HepG2 (cell line): Measurements from ENCODE around the gene NPDC1. TPM values are rescaled to one million over a fixed set of nuclear protein-coding genes. Genes with fewer than 3 reads are reported as not detected.

Experiments
- AGO1 ChIP-seq: fragments of 200-400 bp; formaldehyde crosslinking; IDR thresholded peaks from 2 replicates; pipeline ENCODE4 v1.6.1; 2017; ENCODE audit warnings: mild to moderate bottlenecking, low read depth, low read length, moderate library complexity; ENCODE audit not compliant: poor library complexity, severe bottlenecking
- CBX2 ChIP-seq, 2 experiments: fragments of 200-600 bp in 1 of 2; sonication (generic); formaldehyde crosslinking in 1 of 2; IDR thresholded peaks; 2 replicates each; pipeline versions ENCODE4 v1.7.0 to v1.8.1; 2018 to 2022; ENCODE audit warnings: low read depth in 2 of 2, low read length in 1 of 2, mild to moderate bottlenecking in 1 of 2, missing genetic modification reagents in 1 of 2
- CTCF ChIP-seq: sonication (generic); formaldehyde crosslinking; IDR thresholded peaks from 2 replicates; pipeline ENCODE4 v1.5.0; 2020; ENCODE audit warnings: mild to moderate bottlenecking, missing genetic modification reagents, moderate library complexity
- HOXA7 ChIP-seq: sonication (generic); formaldehyde crosslinking; IDR thresholded peaks from 2 replicates; pipeline ENCODE4 v1.8.1; 2022; ENCODE audit warnings: mild to moderate bottlenecking, missing genetic modification reagents, moderate library complexity
- MEIS1 ChIP-seq: sonication (generic); formaldehyde crosslinking; IDR thresholded peaks from 2 replicates; pipeline ENCODE4 v1.9.0; 2021; ENCODE audit warnings: mild to moderate bottlenecking, missing genetic modification reagents, moderate library complexity, borderline replicate concordance
- NFYC ChIP-seq: IDR thresholded peaks from 2 replicates; pipeline ENCODE4 v1.6.1; 2016; ENCODE audit warnings: missing genetic modification reagents, missing compliant biosample characterization
- SALL1 ChIP-seq: sonication (generic); formaldehyde crosslinking; IDR thresholded peaks from 2 replicates; pipeline ENCODE4 v1.8.0; 2022; ENCODE audit warnings: mild to moderate bottlenecking, missing genetic modification reagents
- ZBTB44 ChIP-seq: sonication (generic); formaldehyde crosslinking; IDR thresholded peaks from 2 replicates; pipeline ENCODE4 v1.4.0; 2020; ENCODE audit warnings: missing genetic modification reagents
- ZC3H13 ChIP-seq: sonication (generic); formaldehyde crosslinking; IDR thresholded peaks from 2 replicates; pipeline ENCODE4 v1.8.1; 2023; ENCODE audit warnings: mild to moderate bottlenecking, missing genetic modification reagents, moderate library complexity
- ZHX1 ChIP-seq: sonication (generic); formaldehyde crosslinking; IDR thresholded peaks from 2 replicates; pipeline ENCODE4 v1.8.1; 2022; ENCODE audit warnings: low read depth, mild to moderate bottlenecking, missing genetic modification reagents
- ZNF121 ChIP-seq: sonication (generic); formaldehyde crosslinking; IDR thresholded peaks from 2 replicates; pipeline ENCODE4 v1.5.0; 2020; ENCODE audit warnings: mild to moderate bottlenecking, missing genetic modification reagents
- ZNF281 ChIP-seq: sonication (generic); formaldehyde crosslinking; IDR thresholded peaks from 2 replicates; pipeline ENCODE4 v1.4.0; 2020; ENCODE audit warnings: missing genetic modification reagents, borderline replicate concordance
- ZNF430 ChIP-seq: sonication (generic); formaldehyde crosslinking; IDR thresholded peaks from 2 replicates; pipeline ENCODE4 v1.9.0; 2021; ENCODE audit warnings: mild to moderate bottlenecking, missing genetic modification reagents
- ZNF503 ChIP-seq: sonication (generic); formaldehyde crosslinking; IDR thresholded peaks from 2 replicates; pipeline ENCODE4 v1.4.0; 2020; ENCODE audit warnings: missing genetic modification reagents
- ZNF546 ChIP-seq: sonication (generic); formaldehyde crosslinking; conservative IDR thresholded peaks from 2 replicates; pipeline ENCODE4 v1.8.1; 2023; ENCODE audit warnings: mild to moderate bottlenecking, missing genetic modification reagents
- ZNF776 ChIP-seq: sonication (generic); formaldehyde crosslinking; IDR thresholded peaks from 2 replicates; pipeline ENCODE4 v1.4.0; 2020; ENCODE audit warnings: mild to moderate bottlenecking, missing genetic modification reagents
- polyA plus RNA-seq, 8 experiments: library from polyadenylated mRNA; depleted of rRNA in 3 of 8; stranded (reverse) in 7 of 8; unstranded in 1 of 8; fragments of >200 nt; fragmentation: Illumina TruSeq in 4 of 8; extraction: Trizol in 4 of 8; gene quantifications; 2 replicates each; pipeline versions ENCODE4 v1.2.1 to v1.2.3, GENCODE V29; 2011 to 2016; ENCODE audit warnings: low read depth in 4 of 8, missing spikeins in 1 of 8, mixed read lengths in 1 of 8; ENCODE audit not compliant: insufficient read depth in 1 of 8
- total RNA-seq, 5 experiments: library from RNA; depleted of rRNA; stranded (reverse); fragments of >200 nt; fragmentation: Illumina TruSeq; extraction: Trizol; gene quantifications; 2 replicates each; pipeline ENCODE4 v1.2.3, GENCODE V29; 2016; ENCODE audit warnings: low read depth in 1 of 5

Gene NPDC1
- total and polyA plus RNA-seq, 2 of the 13 experiments (the other 11 are each of a cell fraction or from before 2014, with no cell fraction given) = 0.84 to 5.4 TPM

GRCh38 chr9:137049544-137050449 lies 3.8 kb upstream of the NPDC1 start (continued):
- TF ChIP-seq MEIS1 (CRISPR knock-in tag) (no peak), ZC3H13 (CRISPR knock-in tag) (no peak), ZNF503 (CRISPR knock-in tag) (no peak), ZHX1 (CRISPR knock-in tag) (no peak), AGO1 (no peak), NFYC (CRISPR knock-in tag) (no peak), HOXA7 (CRISPR knock-in tag) (no peak), CTCF (peak; percentile 81), ZNF121 (no peak), ZBTB44 (CRISPR knock-in tag) (no peak), CBX2 (IDR thresholded peaks at IDR 0.05; ENCODE audit: low read depth, low read length) (no peak), CBX2 (CRISPR knock-in tag; IDR thresholded peaks at IDR 0.05; ENCODE audit: low read depth) (no peak), SALL1 (CRISPR knock-in tag) (peak; percentile 39; the same call in 1 of the 2 replicates), ZNF776 (no peak), ZNF430 (CRISPR knock-in tag) (no peak), ZNF281 (no peak), ZNF546 (CRISPR knock-in tag) (no peak)
